ENCODE measurements around the gene GCK.

DNA sequence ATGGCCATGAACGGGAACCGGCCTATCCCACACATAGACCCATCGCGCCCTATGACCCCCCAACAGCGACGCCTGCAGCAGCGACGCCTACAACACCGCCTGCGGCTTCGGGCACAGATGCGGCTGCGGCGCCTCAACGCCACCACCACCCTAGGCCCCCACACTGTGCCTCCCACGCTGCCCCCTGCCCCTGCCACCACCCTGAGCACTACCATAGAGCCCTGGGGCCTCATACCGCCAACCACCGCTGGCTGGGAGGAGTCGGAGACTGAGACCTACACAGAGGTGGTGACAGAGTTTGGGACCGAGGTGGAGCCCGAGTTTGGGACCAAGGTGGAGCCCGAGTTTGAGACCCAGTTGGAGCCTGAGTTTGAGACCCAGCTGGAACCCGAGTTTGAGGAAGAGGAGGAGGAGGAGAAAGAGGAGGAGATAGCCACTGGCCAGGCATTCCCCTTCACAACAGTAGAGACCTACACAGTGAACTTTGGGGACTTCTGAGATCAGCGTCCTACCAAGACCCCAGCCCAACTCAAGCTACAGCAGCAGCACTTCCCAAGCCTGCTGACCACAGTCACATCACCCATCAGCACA lies 75.4 kb downstream of the GCK start:
- TF ChIP-seq, protein P1, sequence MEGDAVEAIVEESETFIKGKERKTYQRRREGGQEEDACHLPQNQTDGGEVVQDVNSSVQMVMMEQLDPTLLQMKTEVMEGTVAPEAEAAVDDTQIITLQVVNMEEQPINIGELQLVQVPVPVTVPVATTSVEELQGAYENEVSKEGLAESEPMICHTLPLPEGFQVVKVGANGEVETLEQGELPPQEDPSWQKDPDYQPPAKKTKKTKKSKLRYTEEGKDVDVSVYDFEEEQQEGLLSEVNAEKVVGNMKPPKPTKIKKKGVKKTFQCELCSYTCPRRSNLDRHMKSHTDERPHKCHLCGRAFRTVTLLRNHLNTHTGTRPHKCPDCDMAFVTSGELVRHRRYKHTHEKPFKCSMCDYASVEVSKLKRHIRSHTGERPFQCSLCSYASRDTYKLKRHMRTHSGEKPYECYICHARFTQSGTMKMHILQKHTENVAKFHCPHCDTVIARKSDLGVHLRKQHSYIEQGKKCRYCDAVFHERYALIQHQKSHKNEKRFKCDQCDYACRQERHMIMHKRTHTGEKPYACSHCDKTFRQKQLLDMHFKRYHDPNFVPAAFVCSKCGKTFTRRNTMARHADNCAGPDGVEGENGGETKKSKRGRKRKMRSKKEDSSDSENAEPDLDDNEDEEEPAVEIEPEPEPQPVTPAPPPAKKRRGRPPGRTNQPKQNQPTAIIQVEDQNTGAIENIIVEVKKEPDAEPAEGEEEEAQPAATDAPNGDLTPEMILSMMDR (conservative IDR thresholded peaks at IDR 0.05 in 1 of 2, IDR thresholded peaks at IDR 0.05 in 1 of 2; ENCODE audit: extremely low read depth in 1 of 2, insufficient read depth in 1 of 2, low read depth in 1 of 2, low read length in 2 of 2) = no peak
- TF ChIP-seq EZH2 (IDR thresholded peaks at IDR 0.05; ENCODE audit: borderline replicate concordance, low read length) = no peak

All from mammary epithelial cell (primary cell).